ENCODE measurements around the gene ANAPC2.

Gene ANAPC2

GRCh38 chr9:137174722-137175293 is 13.6 kb downstream of the ANAPC2 start:
- no peaks in the 10 kb centered on the region for H3K79me2 ChIP-seq (ENCODE audit: low read length)
- H2AFZ ChIP-seq (ENCODE audit: low read depth, low read length) = no peak overlapping the region
- no peak overlapping the region for H3K27ac ChIP-seq (ENCODE audit: low read length)
- no peaks in the 10 kb centered on the region for H3K9me3 ChIP-seq (ENCODE audit: insufficient read depth, low read length)
- H3K4me1 ChIP-seq (ENCODE audit: low read length) = peaks cover 24% of the 10 kb centered on the region
- H4K20me1 ChIP-seq (ENCODE audit: insufficient read depth, low read length) = no peaks in the 10 kb centered on the region; the same call in 1 of the 2 replicates
- H3K4me3 ChIP-seq (ENCODE audit: low read length) = peak overlapping the region; percentile 42; the same call in 1 of the 2 replicates
- no peak overlapping the region for H3K9ac ChIP-seq (ENCODE audit: low read length)
- H3K27me3 ChIP-seq (ENCODE audit: low read depth, low read length) = no peaks in the 10 kb centered on the region; the same call in 1 of the 2 replicates
- H3K36me3 ChIP-seq (replicated peaks; ENCODE audit: low read depth, low read length) = peaks cover 9% of the 10 kb centered on the region
- TF ChIP-seq EZH2phosphoT487 (IDR thresholded peaks at IDR 0.05; ENCODE audit: low read depth) = no peak
- TF ChIP-seq CTCF (IDR thresholded peaks at IDR 0.05; ENCODE audit: low read depth, low read length) = no peak
- H3K4me2 ChIP-seq (ENCODE audit: low read length) = peak overlapping the region; percentile 61

- Histone ChIP-seq H3K4me2 (ENCODE audit: low read length) (peak overlapping the region; percentile 61), H3K4me3 (ENCODE audit: low read length) (peak overlapping the region; percentile 42; the same call in 1 of the 2 replicates), H4K20me1 (ENCODE audit: insufficient read depth, low read length) (no peaks in the 10 kb centered on the region; the same call in 1 of the 2 replicates), H3K9ac (ENCODE audit: low read length) (no peak overlapping the region), H3K4me1 (ENCODE audit: low read length) (peaks cover 24% of the 10 kb centered on the region), H3K27ac (ENCODE audit: low read length) (no peak overlapping the region), H3K9me3 (ENCODE audit: insufficient read depth, low read length) (no peaks in the 10 kb centered on the region), H3K27me3 (ENCODE audit: low read depth, low read length) (no peaks in the 10 kb centered on the region; the same call in 1 of the 2 replicates), H3K36me3 (replicated peaks; ENCODE audit: low read depth, low read length) (peaks cover 9% of the 10 kb centered on the region), H3K79me2 (ENCODE audit: low read length) (no peaks in the 10 kb centered on the region), H2AFZ (ENCODE audit: low read depth, low read length) (no peak overlapping the region)
- TF ChIP-seq CTCF (IDR thresholded peaks at IDR 0.05; ENCODE audit: low read depth, low read length) (no peak), EZH2phosphoT487 (IDR thresholded peaks at IDR 0.05; ENCODE audit: low read depth) (no peak)
These were observed 14.3 kb downstream of the ANAPC2 start for GRCh38 chr9:137173796-137174664.

DNA sequence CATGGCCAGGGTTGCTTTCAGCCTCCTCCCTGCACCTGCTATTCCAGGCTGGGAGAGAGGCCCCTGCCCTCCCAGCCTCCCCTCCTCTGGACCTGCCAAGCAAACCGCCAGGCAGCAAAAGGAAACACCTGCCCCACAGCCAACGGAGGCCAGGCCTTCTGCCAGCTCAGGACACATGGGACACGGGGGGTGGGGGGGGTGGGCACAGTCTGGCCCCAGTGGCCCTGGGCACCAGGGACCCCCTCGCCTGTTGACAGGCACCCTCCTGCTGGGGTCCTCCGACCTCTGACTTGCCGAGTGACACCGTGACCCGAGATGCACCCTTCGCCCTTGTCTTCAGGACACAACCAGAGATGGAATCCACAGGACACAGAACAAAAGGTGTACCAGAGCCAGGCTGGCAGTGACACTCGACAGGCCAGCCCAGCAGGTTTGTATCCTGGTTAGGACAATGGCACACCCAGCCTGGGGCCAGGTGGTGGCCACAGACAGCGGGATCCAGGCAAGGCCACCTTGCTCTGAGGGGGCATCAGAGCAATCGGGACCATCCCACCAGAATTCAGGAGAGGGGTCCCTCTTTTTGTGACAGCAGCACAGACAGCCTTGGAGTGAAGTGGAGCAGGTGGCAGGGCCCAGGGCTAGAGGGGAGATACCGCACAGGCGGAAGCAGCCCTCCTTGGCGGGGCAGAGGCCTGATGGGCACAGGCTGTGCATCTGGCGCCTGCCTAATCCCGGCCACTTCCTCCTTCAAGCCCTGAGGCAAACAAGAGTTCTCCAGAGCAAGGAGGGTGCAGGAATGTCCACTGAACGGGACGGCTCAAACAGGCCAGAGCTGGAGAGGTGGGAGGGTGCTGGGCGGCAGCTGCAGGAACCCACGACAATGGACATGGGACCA is 15.2 kb downstream of the ANAPC2 start:
- no peaks in the 10 kb centered on the region; the same call in none of the 2 replicates for H3K27me3 ChIP-seq (ENCODE audit: low read depth, low read length)
- H4K20me1 ChIP-seq (ENCODE audit: insufficient read depth, low read length) = no peaks in the 10 kb centered on the region; the same call in 1 of the 2 replicates
- H3K4me3 ChIP-seq (ENCODE audit: low read length) = no peak overlapping the region
- no peak overlapping the region for H3K4me2 ChIP-seq (ENCODE audit: low read length)
- TF ChIP-seq CTCF (IDR thresholded peaks at IDR 0.05; ENCODE audit: low read depth, low read length) (no peak), EZH2phosphoT487 (IDR thresholded peaks at IDR 0.05; ENCODE audit: low read depth) (no peak)
- H3K27ac ChIP-seq (ENCODE audit: low read length) = no peak overlapping the region
- no peak overlapping the region for H3K9ac ChIP-seq (ENCODE audit: low read length)
- no peaks in the 10 kb centered on the region for H3K79me2 ChIP-seq (ENCODE audit: low read length)
- H3K9me3 ChIP-seq (ENCODE audit: insufficient read depth, low read length) = no peaks in the 10 kb centered on the region
- H3K4me1 ChIP-seq (ENCODE audit: low read length) = peaks cover 24% of the 10 kb centered on the region
- H3K36me3 ChIP-seq (replicated peaks; ENCODE audit: low read depth, low read length) = peaks cover 7% of the 10 kb centered on the region
- H2AFZ ChIP-seq (ENCODE audit: low read depth, low read length) = no peak overlapping the region

All from OCI-LY3 (cell line).